GM18517 (cell line): ENCODE results near the gene RMI2.

Experiments
- ATAC-seq: cut with Tn5 transposase; IDR thresholded peaks from one replicate; pipeline ENCODE4 v1.9.1; 2021; ENCODE audit warnings: mild to moderate bottlenecking, moderate library complexity; ENCODE audit not compliant: unreplicated experiment

RMI2 gene

GRCh38 chr16:11380836-11381235 lies 35.6 kb downstream of the RMI2 start:
- ATAC-seq = no peak

- ATAC-seq = no peak
Measured at GRCh38 chr16:11383481-11384183, 38.4 kb downstream of the RMI2 start.

DNA sequence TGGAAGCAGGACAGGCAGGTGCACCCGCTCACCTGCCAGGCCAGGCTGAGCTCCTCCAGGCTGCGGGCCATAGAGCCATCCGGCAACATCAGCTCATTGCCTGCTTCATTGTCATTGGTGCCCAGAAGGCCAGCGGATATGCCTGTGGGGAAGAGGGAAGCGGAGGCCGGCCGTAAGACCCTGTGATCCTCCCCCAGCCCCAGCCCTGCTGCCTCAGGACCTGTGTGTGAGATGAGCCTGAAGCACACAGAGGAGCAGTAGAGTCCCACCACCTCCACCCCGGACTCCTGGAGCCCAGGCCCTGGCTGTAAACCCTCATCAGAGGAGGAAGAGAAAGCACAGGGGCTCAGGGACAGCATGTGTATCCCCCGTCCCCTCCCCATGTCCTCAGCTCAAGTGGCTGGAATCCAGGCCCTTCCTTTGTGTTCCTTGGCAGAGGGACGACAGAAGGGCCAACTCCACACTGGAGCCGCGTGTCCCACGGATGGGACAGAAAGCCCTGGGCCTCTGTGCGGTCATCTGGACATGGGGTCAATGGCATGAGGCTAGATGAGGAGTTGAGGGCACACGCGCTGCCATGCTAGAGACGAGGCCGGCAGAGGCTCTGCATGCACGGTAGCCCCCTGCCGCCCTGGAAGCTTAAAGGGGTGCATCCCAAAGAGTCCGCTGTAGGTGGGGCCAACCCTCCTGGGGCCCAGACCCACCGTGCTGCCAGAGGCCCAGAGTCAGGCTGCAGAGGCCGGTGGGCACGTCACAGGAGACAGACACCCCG lies 39.1 kb downstream of the RMI2 start:
- no peak for ATAC-seq

- no peak for ATAC-seq
Measured at GRCh38 chr16:11384956-11385586, 39.8 kb downstream of the RMI2 start.

DNA sequence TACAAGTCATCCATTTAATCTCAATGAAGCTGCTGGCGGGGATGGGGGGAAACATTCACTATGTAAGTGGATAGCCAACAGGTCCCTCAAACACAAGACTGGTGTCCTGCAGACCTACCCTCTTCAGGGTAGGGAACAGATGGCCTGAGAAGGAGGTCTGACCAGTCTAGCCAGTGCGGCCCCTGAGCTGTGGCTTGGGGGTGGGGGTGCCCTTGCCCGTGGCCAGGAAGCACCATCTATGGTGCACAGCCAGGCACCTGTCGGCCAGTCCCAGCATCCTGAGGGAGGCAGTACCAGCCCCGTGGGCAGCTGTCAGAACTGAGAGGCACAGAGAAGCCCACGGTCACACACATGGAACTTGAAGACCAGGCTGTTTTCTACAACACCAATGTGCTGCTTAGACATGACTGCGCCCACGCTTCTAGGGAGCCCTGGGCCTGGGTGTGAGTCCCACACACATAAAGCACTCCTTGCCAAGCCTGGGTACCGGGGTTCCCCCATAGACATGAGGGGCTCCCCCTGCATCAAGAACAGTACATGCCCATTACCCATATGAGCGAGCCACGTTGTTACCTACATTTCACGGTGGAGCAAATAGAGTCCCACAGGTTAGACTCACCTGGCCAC lies 40.9 kb downstream of the RMI2 start:
- no peak for ATAC-seq

DNA sequence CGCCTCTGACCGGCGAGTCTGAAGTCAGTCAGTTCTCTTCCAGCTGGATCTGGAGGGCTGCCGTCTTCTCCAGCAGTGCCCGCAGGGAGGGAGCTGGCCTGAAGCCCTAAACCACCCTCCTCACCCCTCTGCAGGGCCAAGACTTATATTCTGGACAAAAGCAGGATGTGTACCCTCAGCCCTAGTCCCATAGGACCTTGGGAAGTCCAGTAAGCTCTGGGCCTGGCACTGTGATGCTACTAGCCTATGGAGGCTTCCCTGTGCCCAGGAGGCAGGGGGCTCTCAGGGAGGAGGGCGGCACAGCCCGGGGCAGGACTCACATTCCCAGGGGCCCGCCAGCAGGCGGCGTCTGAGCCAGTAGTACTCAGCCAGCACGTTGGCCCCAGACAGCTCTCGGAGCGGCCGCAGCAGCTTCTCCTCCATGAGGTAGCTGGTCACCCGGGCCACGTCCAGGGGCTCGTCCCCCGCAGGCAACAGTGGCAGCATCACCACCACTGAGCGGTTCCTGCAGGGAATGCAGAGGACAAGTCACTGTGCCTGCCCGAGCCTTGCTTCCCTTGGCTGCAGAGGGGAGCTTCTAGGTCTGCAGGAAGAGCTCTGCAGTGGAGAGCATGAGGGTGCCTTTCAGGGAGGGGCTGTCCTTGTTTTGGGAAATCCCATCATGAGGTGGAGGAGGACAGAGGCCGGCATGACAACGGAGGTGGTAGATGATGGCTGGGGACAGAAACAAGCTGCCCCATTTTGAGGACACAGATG lies 41.7 kb downstream of the RMI2 start:
- ATAC-seq = no peak

DNA sequence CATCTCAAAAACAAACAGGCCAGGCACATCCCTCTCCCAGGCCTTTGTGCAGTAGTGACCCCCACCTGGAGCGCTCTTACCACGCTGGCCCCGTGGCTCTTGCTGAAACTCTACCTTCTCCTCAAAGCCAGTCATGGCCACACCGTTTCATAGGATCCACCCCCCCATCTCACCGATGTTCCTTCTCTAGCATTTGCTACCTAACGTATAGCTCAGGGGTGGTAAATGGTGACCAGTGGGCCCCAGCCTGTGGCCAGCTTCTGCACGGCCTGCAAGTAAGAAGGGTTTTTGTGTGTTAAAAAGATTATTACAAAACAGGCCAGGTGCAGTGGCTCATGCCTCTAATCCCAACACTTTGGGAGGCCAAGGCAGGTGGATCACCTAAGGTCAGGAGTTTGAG lies 43.8 kb downstream of the RMI2 start:
- ATAC-seq = no peak

GRCh38 chr16:11389631-11390565 lies 44.6 kb downstream of the RMI2 start:
- no peak for ATAC-seq

DNA sequence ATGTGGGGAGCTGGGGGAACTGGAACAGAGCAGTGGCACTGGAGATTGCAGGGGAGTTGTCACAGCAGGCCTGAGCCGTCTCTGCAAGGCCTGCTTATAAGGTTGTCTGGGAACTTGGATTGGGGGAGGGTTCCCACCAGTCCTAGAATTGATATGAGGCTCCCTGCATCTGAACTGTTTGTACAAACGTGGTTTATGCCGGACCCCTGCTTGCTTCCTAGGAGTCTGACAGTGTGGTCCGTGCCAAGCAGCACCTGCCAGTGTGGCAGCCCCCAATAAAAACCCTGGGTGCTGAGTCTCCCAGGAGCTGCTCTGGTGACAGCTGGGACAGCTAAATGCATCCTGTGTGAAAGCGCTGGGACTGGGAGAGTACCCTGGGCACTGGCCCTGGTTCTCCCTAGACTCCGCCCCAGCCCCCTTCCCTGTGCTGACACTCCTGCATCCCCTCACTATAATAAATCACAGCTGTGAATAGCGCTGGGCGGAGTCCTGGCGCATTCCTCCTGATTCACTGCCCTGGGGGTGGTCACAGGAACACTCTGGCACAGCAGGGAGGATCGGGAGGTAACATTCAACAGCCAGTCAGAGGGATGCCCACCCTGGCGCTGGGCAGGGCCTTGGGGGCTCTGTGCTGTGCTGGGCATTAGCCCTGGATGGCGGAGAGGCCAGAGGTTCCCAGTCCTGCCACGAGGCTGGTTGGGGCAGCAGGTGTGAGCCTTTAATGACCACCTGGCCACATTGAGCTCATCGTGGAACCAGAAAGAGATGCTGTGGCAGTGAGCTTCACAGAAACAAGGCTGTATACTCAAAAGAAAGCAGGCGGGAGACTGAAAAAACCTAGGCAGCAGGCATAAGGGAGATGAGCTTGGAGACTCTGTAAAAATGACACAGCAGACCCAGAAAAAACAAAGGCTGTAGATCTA lies 45.6 kb downstream of the RMI2 start:
- no peak for ATAC-seq

DNA sequence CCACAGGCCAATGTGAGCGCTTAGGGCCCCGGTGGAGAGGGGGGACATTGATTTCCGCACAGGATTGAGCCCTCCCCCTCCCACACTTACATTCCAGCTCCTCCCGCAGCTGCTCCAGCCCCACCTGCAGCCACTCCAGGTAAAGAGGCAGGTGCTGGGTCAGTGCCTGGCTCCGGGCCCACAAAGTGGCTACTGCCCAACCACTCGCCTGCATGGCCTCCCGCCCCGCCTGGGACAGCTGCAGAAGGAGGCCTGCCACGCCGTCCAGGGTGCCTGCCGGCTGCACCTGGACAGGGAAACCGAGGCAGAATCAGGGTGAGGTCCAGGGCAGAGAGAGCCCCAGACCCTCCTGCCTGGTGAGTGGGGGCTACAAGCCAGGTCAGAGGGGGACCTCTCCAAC lies 46.3 kb downstream of the RMI2 start:
- ATAC-seq = no peak

- no peak for ATAC-seq
Measured at GRCh38 chr16:11392041-11392581, 46.9 kb downstream of the RMI2 start.

GRCh38 chr16:11393366-11393765 lies 48.1 kb downstream of the RMI2 start:
- no peak for ATAC-seq

DNA sequence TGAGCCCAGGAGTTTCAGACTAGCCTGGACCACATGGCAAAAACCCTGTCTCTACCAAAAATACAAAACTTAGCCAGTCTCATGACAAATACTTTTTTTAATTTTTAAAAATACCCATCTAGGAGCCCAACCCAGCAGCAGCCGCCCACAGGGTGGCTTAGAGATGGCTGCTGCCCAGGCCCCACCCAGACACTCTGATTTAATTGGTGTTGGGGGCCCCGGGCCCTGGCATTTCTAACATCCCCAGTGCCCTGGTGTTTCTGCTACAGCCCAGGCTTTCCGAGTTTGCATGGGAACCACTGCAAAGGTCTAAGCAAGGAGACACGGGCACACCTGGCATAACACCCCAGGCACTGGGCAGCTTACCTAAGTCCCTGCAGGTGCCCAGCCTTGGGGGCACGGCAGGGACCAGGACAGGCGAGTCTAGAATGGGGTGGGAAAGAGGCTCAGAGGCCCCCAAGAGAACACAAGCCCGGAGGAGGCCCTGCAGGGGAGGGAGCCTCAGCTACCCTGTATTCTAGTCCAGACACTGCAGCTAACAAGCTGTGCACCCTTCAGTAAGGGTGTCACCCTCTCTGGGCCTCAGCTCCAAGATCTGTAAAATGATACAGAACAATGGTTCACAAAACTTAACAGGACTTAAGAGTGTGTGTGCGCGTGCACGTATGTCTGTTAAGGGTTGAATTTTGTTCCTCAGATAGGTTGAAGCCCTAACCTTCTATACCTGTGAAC lies 48.8 kb downstream of the RMI2 start:
- ATAC-seq = no peak

GRCh38 chr16:11394593-11394960 lies 49.3 kb downstream of the RMI2 start:
- ATAC-seq = no peak

- ATAC-seq = no peak
Measured at GRCh38 chr16:11395008-11395948, 50.0 kb downstream of the RMI2 start.

GRCh38 chr16:11395949-11396240 lies 50.6 kb downstream of the RMI2 start:
- no peak for ATAC-seq
